ENCODE results near the gene MYO18A.

The MYO18A gene

GRCh38 chr17:29195465-29196081, 15.4 kb upstream of the MYO18A start (continued):
- no peak for TF ChIP-seq ZNF561 (tag by site-specific recombination; IDR thresholded peaks at IDR 0.05; ENCODE audit: borderline replicate concordance)
- TF ChIP-seq BCL11A (tag by site-specific recombination; IDR thresholded peaks at IDR 0.05; ENCODE audit: low read depth) = no peak

GRCh38 chr17:29194669-29195068, 14.5 kb upstream of the MYO18A start:
- ChIA-PET CTCF (interaction anchor here (1.0 to 10.1 kb wide), 7 partner anchors 10 to 229 kb away, joined by 3 to 87 read pairs (median 4); partner anchors contain the start of gene MYO18A), POLR2A (interaction anchor here (1.2 to 1.8 kb wide), 2 partner anchors 15 to 46 kb away, joined by 4 read pairs; partner anchors contain the start of gene MYO18A)
- TF ChIP-seq ZNF112 (tag by site-specific recombination; IDR thresholded peaks at IDR 0.05) (no peak), BCL11B (tag by site-specific recombination; IDR thresholded peaks at IDR 0.05; ENCODE audit: low read depth) (no peak), ZNF791 (tag by site-specific recombination; IDR thresholded peaks at IDR 0.05) (no peak), ZNF701 (tag by site-specific recombination; IDR thresholded peaks at IDR 0.05) (no peak), ZSCAN4 (tag by site-specific recombination; IDR thresholded peaks at IDR 0.05) (no peak), ZNF404 (tag by site-specific recombination; IDR thresholded peaks at IDR 0.05) (no peak), ZNF692 (tag by site-specific recombination; IDR thresholded peaks at IDR 0.05) (no peak), YY2 (tag by site-specific recombination; IDR thresholded peaks at IDR 0.05) (no peak), ZNF560 (tag by site-specific recombination; IDR thresholded peaks at IDR 0.05; ENCODE audit: borderline replicate concordance) (no peak), ZNF830 (tag by site-specific recombination; IDR thresholded peaks at IDR 0.05; ENCODE audit: low read depth) (no peak), ZNF514 (tag by site-specific recombination; IDR thresholded peaks at IDR 0.05) (no peak), MEIS1 (CRISPR knock-in tag; IDR thresholded peaks at IDR 0.05; ENCODE audit: borderline replicate concordance) (no peak), ZNF776 (tag by site-specific recombination; IDR thresholded peaks at IDR 0.05; ENCODE audit: borderline replicate concordance) (no peak), ZNF214 (tag by site-specific recombination; IDR thresholded peaks at IDR 0.05; ENCODE audit: borderline replicate concordance) (no peak), IKZF3 (tag by site-specific recombination; IDR thresholded peaks at IDR 0.05) (no peak), SETDB1 (IDR thresholded peaks at IDR 0.05; ENCODE audit: insufficient read length, low read length) (no peak), ZNF544 (tag by site-specific recombination; IDR thresholded peaks at IDR 0.05) (no peak), ZNF501 (tag by site-specific recombination; IDR thresholded peaks at IDR 0.05) (no peak), ZNF571 (tag by site-specific recombination; IDR thresholded peaks at IDR 0.05) (no peak)
- no peaks in the 10 kb centered on the region for H3K36me3 ChIP-seq (ENCODE audit: control insufficient read depth in 2 of 2, insufficient read depth in 1 of 2, low read length in 2 of 2)
- no peaks in the 10 kb centered on the region for H3K4me1 ChIP-seq (ENCODE audit: control insufficient read depth, insufficient read depth, low read length)
- no peak overlapping the region for H3K27ac ChIP-seq (ENCODE audit: extremely low read depth, low read depth, low read length)
- no peaks in the 10 kb centered on the region for H3K9me3 ChIP-seq (ENCODE audit: control insufficient read depth, insufficient read depth, low read depth, low read length)
- no peak overlapping the region for H3K4me3 ChIP-seq (ENCODE audit: low read depth, low read length)

GRCh38 chr17:29193146-29193545, 12.9 kb upstream of the MYO18A start:
- H3K4me1 ChIP-seq (ENCODE audit: control insufficient read depth, insufficient read depth, low read length) = no peaks in the 10 kb centered on the region
- ChIA-PET POLR2A (interaction anchor here (1.1 kb wide), 1 partner anchor 13 kb away, joined by 4 read pairs; the partner anchor contains the start of gene MYO18A), CTCF (interaction anchor here (0.9 to 10.1 kb wide), 5 partner anchors 10 to 45 kb away, joined by 3 to 87 read pairs (median 8); partner anchors contain the start of gene MYO18A)
- no peaks in the 10 kb centered on the region for H3K9me3 ChIP-seq (ENCODE audit: control insufficient read depth, insufficient read depth, low read depth, low read length)
- no peak overlapping the region for H3K27ac ChIP-seq (ENCODE audit: extremely low read depth, low read depth, low read length)
- H3K36me3 ChIP-seq (ENCODE audit: control insufficient read depth in 2 of 2, insufficient read depth in 1 of 2, low read length in 2 of 2) = no peaks in the 10 kb centered on the region
- no peak overlapping the region for H3K4me3 ChIP-seq (ENCODE audit: low read depth, low read length)
- no peak for TF ChIP-seq ZNF426 (tag by site-specific recombination; IDR thresholded peaks at IDR 0.05)
- no peak for TF ChIP-seq ZNF2 (tag by site-specific recombination; IDR thresholded peaks at IDR 0.05)
- no peak for TF ChIP-seq ZBTB10 (tag by site-specific recombination; IDR thresholded peaks at IDR 0.05)
- no peak for TF ChIP-seq ZXDB (tag by site-specific recombination; IDR thresholded peaks at IDR 0.05)
- TF ChIP-seq ZNF792 (tag by site-specific recombination; IDR thresholded peaks at IDR 0.05) = no peak
- TF ChIP-seq ZNF202 (tag by site-specific recombination; IDR thresholded peaks at IDR 0.05; ENCODE audit: borderline replicate concordance) = no peak
- no peak for TF ChIP-seq ZNF768 (tag by site-specific recombination; IDR thresholded peaks at IDR 0.05)
- TF ChIP-seq PBX3 (CRISPR knock-in tag; IDR thresholded peaks at IDR 0.05) = no peak

Measured in HEK293 (cell line).